HG03354 (cell line): ENCODE data around the gene FBLN1.
"Not testable (repeated sequence)": the region's sequence is repeated elsewhere in the genome, so short reads cannot be mapped to it uniquely, and the experiment has no call there.

Source experiments
- ATAC-seq: cut with Tn5 transposase; IDR thresholded peaks from one replicate; pipeline ENCODE4 v1.9.1; 2021; ENCODE audit warnings: mild to moderate bottlenecking; ENCODE audit not compliant: unreplicated experiment, poor library complexity, severe bottlenecking

FBLN1 gene

GRCh38 chr22:45597460-45598192 is 94.9 kb downstream of the FBLN1 start:
- no peak for ATAC-seq

DNA sequence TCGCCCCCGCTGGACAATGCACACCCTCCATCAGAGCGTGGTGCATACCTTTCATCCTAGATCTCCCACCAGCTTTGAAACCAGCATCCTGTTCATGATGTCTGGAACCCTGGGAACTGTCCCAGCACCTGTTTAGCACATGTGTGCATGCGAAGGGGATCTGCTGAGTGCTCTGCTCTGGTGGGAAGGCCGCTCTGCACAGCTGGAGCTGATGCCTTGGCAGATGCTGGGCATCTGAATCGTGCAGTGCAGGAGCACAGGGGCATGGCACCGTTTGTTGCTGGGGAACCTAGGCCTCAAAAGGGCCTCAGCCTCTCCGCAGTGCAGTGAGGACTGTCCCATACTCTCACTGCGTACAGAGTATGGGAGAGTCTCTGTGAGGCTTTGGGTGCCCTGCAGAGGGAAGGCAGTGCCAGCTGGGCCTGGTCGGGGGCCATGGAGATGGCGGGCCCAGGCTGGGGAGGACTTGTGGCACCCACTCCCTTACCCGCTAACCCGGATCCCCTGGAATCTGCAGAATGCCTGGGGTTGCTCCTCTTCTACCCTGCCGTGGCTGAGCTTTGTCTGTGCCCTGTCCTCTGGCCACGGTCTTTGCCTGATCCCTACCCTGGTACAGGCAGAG is 96.0 kb downstream of the FBLN1 start:
- no peak for ATAC-seq

GRCh38 chr22:45599836-45600577 is 97.3 kb downstream of the FBLN1 start:
- no peak for ATAC-seq

DNA sequence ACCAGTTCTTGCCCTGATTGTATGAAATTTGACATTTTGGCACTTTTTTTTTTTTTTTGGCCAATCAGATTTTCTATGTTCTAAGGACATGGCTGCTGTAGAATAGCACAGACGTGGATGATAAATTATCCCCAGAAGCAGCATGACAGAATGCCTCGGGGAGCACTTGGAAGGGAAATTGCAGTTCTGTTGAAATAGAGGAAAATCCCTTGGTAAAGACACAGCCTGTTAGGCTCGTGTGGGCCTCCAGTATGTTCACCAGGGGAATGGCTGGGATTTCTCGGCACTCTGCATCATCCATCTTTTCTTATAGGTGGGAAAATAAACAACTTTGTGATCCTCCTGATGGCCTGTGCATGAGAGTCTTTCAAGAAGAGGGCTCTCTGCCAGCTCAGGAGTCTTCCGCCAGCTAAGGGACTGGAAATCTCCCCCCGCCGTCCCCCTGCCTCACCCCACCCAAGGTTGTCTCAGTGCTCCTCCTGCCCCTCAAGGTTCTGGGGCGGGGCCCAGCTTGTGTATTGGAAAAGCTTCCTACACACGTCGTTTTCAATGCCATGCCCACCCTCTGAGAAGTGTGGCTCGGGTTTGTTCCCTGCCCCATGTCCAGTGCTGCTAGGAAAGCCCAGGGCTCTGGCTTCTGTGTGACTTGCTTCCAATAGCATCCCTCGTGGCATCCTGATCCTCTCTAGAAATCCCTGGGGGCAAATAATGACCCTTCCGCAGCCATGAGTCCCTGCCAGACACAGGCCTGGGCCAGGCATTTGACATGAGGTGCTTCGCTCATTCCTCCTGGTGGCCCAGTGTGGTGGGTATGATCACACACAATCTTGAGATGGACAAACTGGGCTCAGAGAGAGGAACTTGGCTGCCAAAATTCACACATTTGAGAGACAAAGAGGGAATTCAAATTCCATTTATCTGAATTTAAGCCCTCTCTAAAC is 98.4 kb downstream of the FBLN1 start:
- no peak for ATAC-seq

DNA sequence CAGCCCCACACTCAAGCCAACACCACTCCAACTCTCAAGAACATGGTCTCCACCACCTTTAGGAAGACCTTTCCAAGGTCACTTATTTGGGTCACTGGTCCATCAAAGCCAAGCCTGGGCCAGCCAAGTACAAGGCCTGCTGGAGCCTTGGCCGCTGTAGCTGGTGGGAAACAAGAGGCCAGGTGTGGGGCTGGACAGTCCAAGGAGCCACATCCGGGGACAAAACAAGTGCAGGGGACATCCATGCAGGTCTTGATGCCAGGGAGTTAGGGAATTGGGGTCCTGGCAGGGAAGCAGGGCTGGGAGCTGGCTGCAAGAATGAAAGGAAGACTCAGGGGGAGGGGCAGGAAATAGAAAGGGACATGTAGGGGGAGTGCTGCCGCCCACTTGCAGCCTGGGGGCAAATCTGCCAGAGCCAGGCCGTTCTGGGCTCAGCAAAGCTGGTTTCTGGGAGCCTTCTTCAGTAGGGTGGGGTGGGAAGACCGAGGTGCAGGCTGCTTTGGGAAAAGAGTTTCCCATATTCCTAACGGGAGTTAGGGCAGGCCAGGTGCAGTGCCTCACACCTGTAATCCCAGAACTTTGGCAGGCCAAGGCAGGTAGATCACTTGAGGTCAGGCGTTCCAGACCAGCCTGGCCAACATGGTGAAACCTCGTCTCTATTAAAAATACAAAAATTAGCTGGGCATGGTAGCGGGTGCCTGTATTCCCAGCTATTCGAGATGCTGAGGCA is 99.5 kb downstream of the FBLN1 start:
- no peak for ATAC-seq

GRCh38 chr22:45602824-45603595 is 100.3 kb downstream of the FBLN1 start:
- ATAC-seq, result no peak

GRCh38 chr22:45603619-45604018 is 100.9 kb downstream of the FBLN1 start:
- ATAC-seq, result no peak

GRCh38 chr22:45608045-45608444 is 105.4 kb downstream of the FBLN1 start:
- ATAC-seq, result not testable (repeated sequence)

DNA sequence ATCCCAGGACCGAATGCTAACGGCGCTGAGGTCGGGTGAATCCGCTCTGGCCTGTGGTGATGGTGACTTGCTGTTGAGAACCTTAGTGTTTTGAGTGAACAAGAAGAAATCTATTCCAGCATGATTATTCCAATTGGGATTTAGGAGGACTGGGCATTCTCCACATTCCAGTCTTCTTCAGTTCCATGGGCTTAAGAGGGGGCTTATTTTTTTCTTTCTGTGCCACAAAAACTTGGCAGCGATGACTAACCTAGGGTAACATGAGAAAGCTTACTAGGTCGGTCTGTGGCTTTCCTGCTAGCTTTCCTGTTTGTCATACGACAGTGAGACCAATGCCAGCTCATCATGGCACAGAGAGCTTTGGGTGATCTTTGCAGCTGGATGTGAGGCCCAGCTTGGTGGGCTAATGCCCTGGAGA is 106.1 kb downstream of the FBLN1 start:
- no peak for ATAC-seq

- no peak for ATAC-seq
Observed at GRCh38 chr22:45612451-45612901, 109.8 kb downstream of the FBLN1 start.

- no peak for ATAC-seq
Observed at GRCh38 chr22:45612940-45613339, 110.3 kb downstream of the FBLN1 start.

GRCh38 chr22:45615364-45615763 is 112.7 kb downstream of the FBLN1 start:
- ATAC-seq, result no peak

- ATAC-seq, result no peak
Observed at GRCh38 chr22:45616432-45616831, 113.7 kb downstream of the FBLN1 start.

DNA sequence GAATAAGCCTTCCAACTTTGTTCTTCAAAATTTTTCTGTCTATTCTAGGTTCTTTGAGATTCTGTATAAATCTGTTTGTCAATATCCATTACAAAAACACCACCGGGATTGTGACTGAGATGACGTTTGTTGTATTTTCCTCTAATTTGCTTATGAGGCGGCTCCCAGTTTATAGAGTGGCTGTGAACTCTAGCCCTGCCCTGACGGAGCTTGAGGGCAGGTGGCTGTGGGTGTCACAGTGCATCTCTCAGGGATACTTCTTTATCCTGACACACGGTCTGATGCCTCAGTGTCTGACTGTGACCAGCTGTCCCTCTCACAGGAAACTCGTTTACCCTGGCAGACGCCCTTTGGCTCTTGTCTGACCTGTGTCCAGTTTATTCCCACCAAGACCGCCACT is 115.3 kb downstream of the FBLN1 start:
- no peak for ATAC-seq

DNA sequence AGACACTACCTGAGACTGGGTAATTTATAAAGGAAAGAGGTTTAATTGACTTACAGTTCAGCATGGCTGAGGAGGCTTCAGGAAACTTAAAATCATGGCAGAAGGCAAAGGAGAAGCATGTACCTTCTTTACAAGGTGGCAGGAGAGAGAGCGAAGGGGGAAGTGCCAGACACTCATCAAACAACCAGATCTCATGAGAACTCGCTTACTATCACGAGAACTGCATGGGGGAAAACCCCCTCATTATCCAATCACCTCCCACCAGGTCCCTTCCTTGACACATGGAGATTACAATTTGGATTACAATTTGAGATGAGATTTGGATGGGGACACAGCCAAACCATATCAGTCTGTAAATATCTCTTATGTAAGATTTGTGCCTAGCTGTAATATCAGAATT is 118.0 kb downstream of the FBLN1 start:
- ATAC-seq, result no peak

DNA sequence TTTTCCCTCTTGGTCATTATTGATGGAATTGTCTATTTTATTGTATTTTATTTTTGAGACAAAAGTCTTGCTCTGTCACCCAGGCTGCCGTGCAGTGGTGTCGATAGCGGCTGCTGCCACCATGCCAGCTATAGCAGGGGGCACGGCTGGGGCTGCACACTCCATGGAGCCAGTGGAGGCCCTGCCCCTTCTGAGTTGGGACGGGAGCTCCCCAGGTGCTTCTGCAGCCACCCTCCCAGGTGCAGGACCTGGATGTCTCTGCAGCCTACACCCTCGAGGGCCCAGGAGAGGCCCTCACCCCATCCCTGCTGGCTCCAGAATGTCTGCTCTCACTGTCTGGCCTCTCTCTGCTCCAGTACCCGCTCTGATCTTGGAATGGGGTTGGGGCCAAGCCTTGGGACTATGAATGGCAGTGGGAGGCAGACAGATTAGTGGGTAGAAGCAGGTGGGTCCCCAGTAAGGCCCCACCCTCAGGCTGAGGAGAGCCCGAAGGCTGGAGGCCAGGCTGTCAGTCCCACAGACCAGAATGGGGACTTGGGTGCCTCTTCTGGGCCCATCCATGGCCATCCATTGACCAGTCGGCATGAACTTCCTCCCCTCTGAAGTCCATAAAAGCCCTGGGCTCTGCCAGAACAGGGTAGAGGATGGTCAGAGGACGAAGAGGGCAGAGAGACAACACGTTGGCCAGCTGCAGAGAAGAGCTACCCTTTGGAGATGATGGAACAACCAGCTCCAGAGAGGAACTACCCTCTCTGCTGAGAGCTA is 119.3 kb downstream of the FBLN1 start:
- no peak for ATAC-seq

- not testable (repeated sequence) for ATAC-seq
Observed at GRCh38 chr22:45623464-45624145, 120.9 kb downstream of the FBLN1 start.
